ENCODE measurements around the gene MEGF8. TPM values are rescaled to one million over a fixed set of nuclear protein-coding genes. Genes with fewer than 3 reads are reported as not detected.

The MEGF8 gene
- total RNA-seq, 1 donor from 2014 or later, result 49.5 TPM

DNA sequence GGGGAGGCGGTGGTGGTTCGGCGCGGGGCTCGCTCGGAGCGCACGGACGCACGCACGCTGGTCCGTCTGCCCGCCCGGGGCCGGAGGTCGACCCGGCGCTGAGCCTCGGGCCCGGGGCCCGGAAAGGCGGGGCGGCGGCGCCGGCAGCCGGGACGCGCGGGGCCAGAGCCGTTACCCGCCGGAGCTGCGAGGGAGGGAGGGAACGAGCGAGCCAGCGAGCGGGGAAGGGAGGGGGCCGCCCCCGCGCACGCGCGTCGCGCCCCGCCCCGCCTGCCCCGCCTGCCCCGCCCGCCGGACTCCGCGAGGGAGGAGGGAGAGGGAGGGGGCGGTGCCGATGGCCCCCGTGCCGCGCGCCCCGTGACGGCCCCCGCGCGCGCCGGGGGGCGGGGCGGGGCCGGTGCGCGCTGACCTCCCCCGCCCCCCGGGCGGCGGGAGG lies 41.4 kb upstream of the MEGF8 start:
- TF ChIP-seq, protein P1, sequence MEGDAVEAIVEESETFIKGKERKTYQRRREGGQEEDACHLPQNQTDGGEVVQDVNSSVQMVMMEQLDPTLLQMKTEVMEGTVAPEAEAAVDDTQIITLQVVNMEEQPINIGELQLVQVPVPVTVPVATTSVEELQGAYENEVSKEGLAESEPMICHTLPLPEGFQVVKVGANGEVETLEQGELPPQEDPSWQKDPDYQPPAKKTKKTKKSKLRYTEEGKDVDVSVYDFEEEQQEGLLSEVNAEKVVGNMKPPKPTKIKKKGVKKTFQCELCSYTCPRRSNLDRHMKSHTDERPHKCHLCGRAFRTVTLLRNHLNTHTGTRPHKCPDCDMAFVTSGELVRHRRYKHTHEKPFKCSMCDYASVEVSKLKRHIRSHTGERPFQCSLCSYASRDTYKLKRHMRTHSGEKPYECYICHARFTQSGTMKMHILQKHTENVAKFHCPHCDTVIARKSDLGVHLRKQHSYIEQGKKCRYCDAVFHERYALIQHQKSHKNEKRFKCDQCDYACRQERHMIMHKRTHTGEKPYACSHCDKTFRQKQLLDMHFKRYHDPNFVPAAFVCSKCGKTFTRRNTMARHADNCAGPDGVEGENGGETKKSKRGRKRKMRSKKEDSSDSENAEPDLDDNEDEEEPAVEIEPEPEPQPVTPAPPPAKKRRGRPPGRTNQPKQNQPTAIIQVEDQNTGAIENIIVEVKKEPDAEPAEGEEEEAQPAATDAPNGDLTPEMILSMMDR (IDR thresholded peaks at IDR 0.05), result no peak
- Mint-ChIP-seq H3K9me3 (ENCODE audit: low read depth) (no peaks in the 10 kb centered on the region), H3K27ac (ENCODE audit: unreplicated experiment) (no peak overlapping the region), H3K36me3 (ENCODE audit: low read depth) (peaks cover 6% of the 10 kb centered on the region), H3K27me3 (ENCODE audit: low read depth) (no peaks in the 10 kb centered on the region), H3K4me1 (ENCODE audit: low read depth) (peaks cover 26% of the 10 kb centered on the region), H3K4me3 (ENCODE audit: unreplicated experiment) (no peak overlapping the region)
- no peak for DNase-seq (ENCODE audit: low spot score)

DNA sequence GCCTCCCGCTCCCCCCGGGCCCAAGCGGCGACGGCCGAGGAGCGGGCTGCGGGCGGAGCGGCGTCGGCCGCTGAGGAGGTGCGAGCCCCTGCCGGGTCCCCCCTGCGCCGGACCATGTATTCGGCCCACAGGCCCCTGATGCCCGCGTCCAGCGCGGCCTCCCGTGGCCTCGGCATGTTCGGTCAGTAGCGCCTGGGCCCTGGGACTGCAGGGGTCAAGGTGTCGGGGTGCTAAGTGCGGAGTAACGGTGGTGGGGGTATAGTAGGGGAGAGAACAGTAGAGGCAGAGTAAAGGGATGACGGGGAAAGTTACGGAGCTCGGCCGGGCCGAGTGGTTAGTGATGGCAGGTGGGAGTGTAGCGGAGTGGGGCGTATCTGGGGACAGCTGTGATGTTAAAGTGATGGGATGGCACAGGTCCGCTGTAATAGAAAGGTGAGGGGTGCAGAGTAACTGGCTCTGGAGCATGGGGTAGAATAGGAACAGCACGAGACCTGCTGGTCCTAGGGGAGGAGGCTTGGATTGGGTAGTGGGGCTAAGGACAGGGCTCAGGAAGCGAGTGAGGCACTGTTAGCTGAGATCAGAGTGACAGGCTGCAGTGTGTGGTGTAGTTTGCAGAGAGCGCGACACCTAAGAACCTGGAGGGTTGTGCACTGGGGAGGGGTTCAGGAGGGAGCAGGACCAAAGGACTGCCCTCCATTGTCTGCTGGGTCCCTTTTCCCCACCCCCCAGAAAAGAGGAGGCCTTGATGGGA lies 40.7 kb upstream of the MEGF8 start:
- peaks cover 7% of the 10 kb centered on the region for H3K36me3 Mint-ChIP-seq (ENCODE audit: low read depth)
- peak overlapping the region; percentile 89 for H3K4me3 Mint-ChIP-seq (ENCODE audit: unreplicated experiment)
- DNase-seq (ENCODE audit: low spot score), result no peak
- H3K9me3 Mint-ChIP-seq (ENCODE audit: low read depth), result no peaks in the 10 kb centered on the region
- H3K4me1 Mint-ChIP-seq (ENCODE audit: low read depth), result peaks cover 19% of the 10 kb centered on the region
- TF ChIP-seq, protein P1 (IDR thresholded peaks at IDR 0.05), result no peak
- peak overlapping the region; percentile 94 for H3K27ac Mint-ChIP-seq (ENCODE audit: unreplicated experiment)
- no peaks in the 10 kb centered on the region for H3K27me3 Mint-ChIP-seq (ENCODE audit: low read depth)

DNA sequence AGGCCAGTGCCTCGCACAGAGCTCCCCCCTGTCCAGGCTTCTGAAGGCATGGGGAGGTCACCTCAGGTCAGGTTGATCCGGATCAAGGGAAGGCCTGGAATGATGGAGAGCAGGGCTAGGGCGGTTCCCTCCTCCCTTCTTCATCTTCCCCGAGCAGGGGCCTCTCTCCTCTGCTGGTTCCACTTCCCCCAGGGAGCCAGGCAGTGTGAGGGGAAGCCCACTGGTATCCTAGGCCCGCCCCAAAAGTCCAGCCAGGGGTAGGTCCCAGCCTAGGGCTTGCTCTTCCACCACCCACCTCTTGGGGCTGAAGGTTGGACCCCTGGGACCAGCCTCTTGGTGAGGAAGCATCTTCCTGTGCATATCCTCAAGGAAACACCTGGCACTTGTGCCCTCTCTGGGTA lies 39.9 kb upstream of the MEGF8 start:
- Mint-ChIP-seq H3K9me3 (ENCODE audit: low read depth) (no peaks in the 10 kb centered on the region), H3K4me1 (ENCODE audit: low read depth) (peaks cover 19% of the 10 kb centered on the region), H3K27ac (ENCODE audit: unreplicated experiment) (peak overlapping the region; percentile 87), H3K4me3 (ENCODE audit: unreplicated experiment) (peak overlapping the region; percentile 89), H3K27me3 (ENCODE audit: low read depth) (no peaks in the 10 kb centered on the region), H3K36me3 (ENCODE audit: low read depth) (peaks cover 7% of the 10 kb centered on the region)
- DNase-seq (ENCODE audit: low spot score), result no peak
- TF ChIP-seq, protein P1 (IDR thresholded peaks at IDR 0.05), result no peak

DNA sequence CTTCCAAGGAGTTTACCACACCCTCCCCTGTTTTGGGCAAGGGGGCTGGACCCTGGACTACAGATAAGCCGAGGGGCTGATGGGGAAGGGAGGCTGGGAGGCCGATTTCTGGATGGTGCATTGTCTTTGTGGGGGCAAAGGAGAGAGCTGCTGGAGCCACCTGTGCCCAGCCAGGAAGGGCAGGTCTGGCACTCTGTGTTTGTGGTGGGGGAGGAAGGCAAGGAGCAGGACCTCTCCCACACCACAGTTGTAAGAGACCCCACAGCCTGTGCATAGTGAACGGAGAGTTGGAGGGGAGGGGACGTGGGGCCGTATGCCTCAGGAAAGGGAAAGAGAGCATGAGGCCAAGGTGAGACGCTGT lies 39.5 kb upstream of the MEGF8 start:
- Mint-ChIP-seq H3K4me3 (ENCODE audit: unreplicated experiment) (peak overlapping the region; percentile 89), H3K9me3 (ENCODE audit: low read depth) (no peaks in the 10 kb centered on the region), H3K27ac (ENCODE audit: unreplicated experiment) (peak overlapping the region; percentile 87), H3K4me1 (ENCODE audit: low read depth) (peaks cover 19% of the 10 kb centered on the region), H3K36me3 (ENCODE audit: low read depth) (peaks cover 7% of the 10 kb centered on the region), H3K27me3 (ENCODE audit: low read depth) (no peaks in the 10 kb centered on the region)
- TF ChIP-seq, protein P1 (IDR thresholded peaks at IDR 0.05), result no peak
- no peak for DNase-seq (ENCODE audit: low spot score)

DNA sequence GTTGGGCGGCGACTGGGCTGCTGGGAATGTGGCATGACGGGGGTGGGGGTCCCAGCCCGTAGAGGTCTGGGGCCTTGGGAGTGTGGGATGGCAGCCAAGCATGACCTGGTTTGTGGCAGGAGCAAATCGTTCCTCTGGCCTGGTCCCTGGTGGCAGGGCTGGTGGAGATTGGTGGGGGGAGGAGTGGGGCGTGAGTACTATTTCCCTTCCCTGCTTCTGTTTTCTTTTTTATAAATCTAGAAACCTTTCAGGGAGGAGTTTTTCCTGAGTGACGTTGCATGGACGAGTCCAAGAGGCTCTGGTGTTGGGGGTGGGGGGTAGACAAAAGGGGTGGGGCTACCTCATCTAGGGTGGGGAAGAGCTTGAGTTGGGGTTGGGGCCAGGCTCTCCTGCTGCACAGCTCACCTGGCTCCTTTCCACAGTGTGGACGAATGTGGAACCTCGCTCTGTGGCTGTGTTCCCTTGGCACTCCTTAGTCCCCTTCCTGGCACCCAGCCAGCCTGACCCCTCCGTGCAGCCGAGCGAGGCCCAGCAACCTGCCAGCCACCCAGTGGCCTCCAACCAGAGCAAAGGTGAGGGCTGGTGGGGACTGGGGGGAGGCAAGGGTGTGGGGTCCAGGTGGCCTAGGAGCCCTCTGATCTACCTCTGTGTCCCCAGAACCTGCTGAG lies 39.0 kb upstream of the MEGF8 start:
- Mint-ChIP-seq H3K27ac (ENCODE audit: unreplicated experiment) (peak overlapping the region; percentile 87), H3K4me3 (ENCODE audit: unreplicated experiment) (peak overlapping the region; percentile 89), H3K4me1 (ENCODE audit: low read depth) (peaks cover 19% of the 10 kb centered on the region), H3K27me3 (ENCODE audit: low read depth) (no peaks in the 10 kb centered on the region), H3K9me3 (ENCODE audit: low read depth) (no peaks in the 10 kb centered on the region), H3K36me3 (ENCODE audit: low read depth) (peaks cover 7% of the 10 kb centered on the region)
- TF ChIP-seq, protein P1 (IDR thresholded peaks at IDR 0.05), result no peak
- no peak for DNase-seq (ENCODE audit: low spot score)

All from chondrocyte (in vitro differentiated cells).